ENCODE data around the gene CHL1.

GRCh38 chr3:458124-458523, 261.6 kb downstream of the CHL1 start:
- TF ChIP-seq, protein P1, sequence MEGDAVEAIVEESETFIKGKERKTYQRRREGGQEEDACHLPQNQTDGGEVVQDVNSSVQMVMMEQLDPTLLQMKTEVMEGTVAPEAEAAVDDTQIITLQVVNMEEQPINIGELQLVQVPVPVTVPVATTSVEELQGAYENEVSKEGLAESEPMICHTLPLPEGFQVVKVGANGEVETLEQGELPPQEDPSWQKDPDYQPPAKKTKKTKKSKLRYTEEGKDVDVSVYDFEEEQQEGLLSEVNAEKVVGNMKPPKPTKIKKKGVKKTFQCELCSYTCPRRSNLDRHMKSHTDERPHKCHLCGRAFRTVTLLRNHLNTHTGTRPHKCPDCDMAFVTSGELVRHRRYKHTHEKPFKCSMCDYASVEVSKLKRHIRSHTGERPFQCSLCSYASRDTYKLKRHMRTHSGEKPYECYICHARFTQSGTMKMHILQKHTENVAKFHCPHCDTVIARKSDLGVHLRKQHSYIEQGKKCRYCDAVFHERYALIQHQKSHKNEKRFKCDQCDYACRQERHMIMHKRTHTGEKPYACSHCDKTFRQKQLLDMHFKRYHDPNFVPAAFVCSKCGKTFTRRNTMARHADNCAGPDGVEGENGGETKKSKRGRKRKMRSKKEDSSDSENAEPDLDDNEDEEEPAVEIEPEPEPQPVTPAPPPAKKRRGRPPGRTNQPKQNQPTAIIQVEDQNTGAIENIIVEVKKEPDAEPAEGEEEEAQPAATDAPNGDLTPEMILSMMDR (IDR thresholded peaks at IDR 0.05; ENCODE audit: borderline replicate concordance, extremely low read depth, low read length, poor library complexity, severe bottlenecking) = no peak
- TF ChIP-seq EZH2 (IDR thresholded peaks at IDR 0.05; ENCODE audit: borderline replicate concordance, low read depth, low read length, severe bottlenecking) = no peak

All from DND-41 (cell line).